ENCODE measurements around the gene DSCAM.

GRCh38 chr21:40641042-40641441, 205.9 kb downstream of the DSCAM start:
- TF ChIP-seq POLR2AphosphoS5 (IDR thresholded peaks at IDR 0.05; ENCODE audit: low read depth, low read length) (no peak), FOXP2 (optimal IDR thresholded peaks at IDR 0.05; ENCODE audit: borderline replicate concordance, extremely low read depth, extremely low read length, insufficient read depth) (no peak), TAF1 (IDR thresholded peaks at IDR 0.05; ENCODE audit: borderline replicate concordance, insufficient read depth, low read length) (no peak), REST (IDR thresholded peaks at IDR 0.05; ENCODE audit: insufficient read depth in 1 of 2, low read depth in 2 of 2, low read length in 2 of 2) (no peak)

All from PFSK-1 (cell line).